NCI-H2081 treated with DMSO at 0.1 percent for 48 hours (cell line): Measurements from ENCODE around the gene MVP.
"Not testable (repeated sequence)": the region's sequence is repeated elsewhere in the genome, so short reads cannot be mapped to it uniquely, and the experiment has no call there.

Experiments
- DNase-seq: peaks from one replicate; lab custom pipeline; 2025; lab: John Stamatoyannopoulos, UW

MVP gene

DNA sequence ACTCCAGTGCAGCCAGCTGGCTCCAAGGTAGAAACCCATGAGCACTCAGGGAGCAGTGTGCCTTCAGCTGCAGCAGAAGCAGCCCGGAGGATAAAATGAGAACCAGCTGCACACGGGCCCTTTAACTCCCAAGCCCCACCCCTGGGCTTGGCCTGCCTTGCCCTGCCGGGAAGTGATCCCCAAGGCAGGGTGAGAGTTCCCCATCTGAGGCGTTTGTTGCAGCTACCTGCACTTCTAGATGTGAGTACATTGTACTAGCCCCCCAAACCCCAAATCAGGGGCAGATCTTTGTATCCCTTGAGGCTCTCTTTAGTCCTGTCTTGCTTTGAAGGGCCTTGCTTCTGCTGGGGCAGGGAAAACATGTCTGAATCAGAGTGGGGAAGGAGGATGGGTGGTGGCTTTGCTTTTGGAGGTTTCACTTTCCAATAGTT is at the start of gene MVP:
Gene MVP (plus strand): TSS at position 192 of the 431 bp plus-strand sequence. CDS start 10,088 bp downstream, outside the sequence.
- DNase-seq, result no peak

DNA sequence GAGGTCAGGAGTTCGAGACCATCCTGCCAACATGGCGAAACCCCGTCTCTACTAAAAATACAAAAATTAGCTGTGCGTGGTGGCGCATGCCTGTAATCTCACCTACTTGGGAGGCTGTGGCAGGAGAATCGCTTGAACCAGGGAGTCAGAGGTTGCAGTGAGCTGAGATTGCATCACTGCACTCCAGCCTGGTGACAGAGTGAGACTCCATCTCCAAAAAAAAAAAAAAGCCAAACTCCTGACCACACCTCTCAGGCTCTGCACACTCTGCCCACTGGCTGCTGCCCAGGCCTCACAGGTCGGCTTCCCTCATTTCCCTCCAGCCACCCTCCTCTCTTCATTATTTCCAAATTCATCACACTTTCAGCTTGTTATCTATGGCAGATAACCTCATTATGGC is 47.9 kb upstream of the MVP start:
- DNase-seq, result not testable (repeated sequence)

DNA sequence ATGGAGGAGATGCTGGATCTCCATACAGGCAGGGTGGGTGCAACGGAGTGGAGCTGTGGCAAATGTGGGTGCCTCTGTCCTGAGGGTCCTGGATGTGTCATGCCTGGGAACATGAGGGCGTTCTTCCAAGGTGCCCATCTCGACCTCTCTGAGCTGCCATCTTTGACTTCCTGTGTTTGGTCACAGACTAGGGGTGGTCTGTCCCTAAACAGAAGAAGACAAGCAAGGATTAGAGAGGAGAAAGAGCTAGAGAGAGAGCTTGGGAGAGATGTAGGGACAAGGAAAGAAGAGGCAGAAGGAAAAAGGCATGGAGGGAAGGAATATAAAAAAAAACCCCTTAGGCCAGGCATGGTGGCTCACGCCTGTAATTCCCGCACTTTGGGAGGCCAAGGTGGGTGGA is 45.5 kb upstream of the MVP start:
- no peak for DNase-seq

DNA sequence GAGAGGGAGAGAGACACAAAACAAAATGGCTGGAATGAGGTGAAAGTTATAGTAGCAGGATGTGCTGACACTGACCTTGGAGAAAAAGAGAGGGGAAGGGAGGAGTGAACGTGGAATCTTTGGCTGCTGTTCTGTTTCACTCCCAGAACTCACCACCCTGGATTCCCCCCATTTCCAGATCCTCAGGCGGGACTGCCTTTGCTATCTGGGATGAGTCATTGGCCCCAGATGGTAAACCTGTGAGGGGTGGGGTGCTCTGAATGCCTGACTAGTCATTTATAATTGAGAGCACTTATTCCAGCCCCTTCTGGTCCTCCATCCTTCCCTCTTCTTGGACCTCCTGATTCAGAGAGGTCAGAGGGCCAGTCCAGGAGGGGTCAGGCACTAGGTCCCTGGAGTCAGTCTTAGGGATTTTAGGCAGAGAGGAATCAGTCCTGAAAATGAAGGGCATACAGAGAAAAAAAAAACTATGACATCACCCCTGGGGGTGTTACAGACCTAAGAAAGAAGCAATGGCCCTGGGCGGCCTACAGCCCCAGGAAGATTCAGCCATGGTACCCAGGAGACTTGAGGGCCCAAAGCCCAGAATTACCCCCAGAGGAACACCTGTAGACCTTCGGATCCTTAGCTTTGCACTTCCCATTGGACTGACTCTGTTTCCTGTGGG is 44.4 kb upstream of the MVP start:
- DNase-seq, result no peak

DNA sequence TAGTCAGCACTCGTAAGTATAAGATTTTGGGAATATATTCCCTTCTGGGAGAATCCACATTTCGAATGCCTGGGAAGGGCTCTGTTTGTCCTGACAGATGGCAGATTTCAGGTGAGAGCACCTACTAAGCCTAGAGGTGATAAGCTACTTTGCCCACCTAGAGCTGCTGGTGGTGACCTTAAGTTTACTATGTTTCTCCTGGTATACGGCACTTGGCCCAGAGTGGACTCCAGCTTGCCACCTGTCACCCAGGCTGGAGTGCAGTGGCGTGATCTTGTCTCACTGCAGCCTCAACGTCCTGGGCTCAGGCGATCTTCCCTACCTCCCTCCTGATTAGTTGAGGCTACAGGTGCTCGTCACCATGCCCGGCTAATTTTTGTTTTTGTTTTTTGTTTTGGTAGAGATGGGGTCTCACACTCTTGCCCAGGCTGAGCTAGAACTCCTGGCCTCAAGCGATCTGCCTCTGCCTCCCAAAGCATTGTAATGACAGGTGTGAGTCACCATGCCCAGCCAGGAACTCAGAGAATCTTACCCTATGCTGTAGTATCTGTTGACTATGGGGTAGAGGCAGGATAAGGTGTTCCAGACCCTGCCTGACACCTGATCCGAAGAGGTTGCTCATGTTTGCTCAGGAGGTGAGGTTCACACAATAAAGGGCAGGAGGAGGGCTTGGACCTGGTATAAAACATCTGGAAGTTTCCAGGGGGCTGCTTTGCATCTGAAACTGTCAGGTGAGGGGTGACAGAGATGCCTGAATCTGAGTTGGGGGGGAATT is 42.5 kb upstream of the MVP start, which contains the start of gene ZG16:
Gene ZG16 (plus strand): TSS at position 681 of the 775 bp plus-strand sequence. CDS start 1,011 bp downstream, outside the sequence.
- DNase-seq, result no peak

DNA sequence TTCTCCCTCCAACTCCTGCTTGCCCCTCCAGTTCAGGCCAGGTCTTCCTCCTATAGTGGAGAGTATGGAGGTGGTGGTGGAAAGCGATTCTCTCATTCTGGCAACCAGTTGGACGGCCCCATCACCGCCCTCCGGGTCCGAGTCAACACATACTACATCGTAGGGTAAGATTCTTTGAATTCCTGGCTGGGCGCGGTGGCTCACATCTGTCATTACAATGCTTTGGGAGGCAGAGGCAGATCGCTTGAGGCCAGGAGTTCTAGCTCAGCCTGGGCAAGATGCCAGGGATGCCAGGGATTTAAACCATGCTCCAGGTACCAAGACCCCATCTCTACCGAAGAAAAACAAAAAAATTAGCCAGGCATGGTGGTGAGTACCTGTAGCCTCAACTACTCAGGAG is 40.8 kb upstream of the MVP start:
- no peak for DNase-seq

DNA sequence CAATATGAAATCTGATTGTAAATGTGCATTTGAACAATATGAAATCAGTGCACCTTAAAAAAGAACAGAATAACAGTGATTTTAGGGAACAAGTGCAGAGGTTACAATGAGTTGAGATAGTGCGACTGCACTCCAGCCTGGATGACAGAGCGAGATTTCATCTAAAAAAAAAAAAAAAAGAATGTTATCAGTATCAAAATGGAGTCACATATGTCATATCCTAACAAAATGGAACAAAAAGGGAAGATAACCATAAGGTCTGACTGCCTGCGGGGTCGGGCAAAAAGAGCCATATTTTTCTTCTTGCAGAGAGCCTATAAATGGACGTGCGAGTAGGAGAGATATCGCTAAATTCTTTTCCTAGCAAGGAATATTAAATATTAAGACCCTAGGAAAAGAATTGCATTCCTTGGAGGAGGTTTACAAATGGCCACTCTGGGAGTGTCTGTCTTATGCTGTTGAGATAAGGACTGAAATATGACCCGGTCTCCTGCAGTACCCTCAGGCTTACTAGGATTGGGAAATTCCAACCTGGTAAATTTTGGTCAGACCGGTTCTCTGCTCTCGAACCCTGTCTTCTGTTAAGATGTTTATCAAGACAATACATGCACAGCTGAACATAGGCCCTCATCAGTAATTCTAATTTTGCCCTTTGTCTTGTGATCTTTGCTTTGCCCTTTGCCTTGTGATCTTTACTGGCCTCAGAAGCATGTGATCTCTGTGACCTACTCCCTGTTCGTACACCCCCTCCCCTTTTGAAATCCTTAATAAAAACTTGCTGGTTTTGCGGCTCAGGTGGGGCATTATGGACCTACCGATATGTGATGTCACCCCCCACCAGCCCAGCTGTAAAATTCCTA is 36.9 kb upstream of the MVP start:
- DNase-seq, result not testable (repeated sequence)

DNA sequence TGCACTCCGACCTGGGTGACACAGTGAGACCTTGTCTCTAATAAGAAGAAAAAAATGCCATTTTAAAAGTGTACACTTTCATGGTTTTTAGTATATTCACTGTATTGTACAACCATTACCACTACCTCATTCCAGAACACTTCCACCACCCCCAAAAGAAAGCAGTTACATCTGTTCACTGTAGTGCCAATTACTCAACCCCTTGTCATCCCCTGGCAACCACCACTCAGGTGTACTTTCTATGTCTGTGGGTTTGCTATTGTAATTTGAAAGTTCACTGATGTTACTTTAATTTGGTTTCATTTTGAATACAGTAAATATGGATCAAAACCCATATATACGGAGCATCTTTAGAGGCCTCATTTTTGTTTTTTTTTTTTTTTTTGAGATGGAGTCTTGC is 36.1 kb upstream of the MVP start:
- no peak for DNase-seq

DNA sequence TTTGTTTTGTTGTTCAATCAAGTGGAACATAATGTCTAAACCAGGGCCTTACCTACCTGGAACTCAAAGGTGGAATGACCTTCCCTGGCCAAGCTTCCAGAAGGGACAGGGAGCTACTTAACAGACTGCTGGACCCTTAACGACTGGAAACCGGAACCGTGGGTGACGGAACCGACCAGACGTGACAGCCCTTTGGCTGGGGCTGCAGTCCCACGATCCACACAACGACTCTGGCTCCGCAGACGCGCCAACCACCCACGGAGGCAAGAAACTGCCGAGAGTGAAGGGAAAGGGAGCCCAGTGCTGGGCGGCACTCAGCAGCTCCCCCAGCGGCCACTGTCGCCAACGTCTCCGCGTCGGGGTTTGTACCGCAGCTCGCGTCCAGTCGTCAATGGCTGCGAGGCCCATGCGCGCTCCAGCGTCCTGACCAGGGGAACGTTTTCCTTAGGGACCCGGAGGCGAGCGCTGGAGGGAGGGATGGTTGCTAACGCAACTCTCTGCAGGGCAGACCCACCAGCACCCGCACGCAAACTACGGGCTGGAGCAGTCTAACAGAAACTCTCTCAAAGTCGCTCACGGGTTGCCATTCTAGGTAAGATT is 35.3 kb upstream of the MVP start:
- no peak for DNase-seq

DNA sequence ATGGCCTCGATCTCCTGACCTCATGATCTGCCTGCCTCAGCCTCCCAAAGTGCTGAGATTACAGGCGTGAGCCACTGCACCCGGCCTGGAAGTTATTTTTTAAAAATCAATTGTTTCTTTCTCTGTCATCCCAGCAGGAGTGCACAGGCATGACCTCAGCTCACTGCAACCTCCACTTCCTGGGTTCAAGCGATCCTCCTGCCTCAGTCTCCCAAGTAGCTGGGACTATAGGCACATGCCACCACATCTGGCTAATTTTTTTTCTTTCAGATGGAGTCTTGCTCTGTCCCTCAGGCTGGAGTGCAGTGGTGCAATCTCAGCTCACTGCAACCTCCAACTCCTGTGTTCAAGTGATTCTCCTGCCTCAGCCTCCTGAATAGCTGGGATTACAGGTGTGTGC is 33.1 kb upstream of the MVP start:
- not testable (repeated sequence) for DNase-seq

DNA sequence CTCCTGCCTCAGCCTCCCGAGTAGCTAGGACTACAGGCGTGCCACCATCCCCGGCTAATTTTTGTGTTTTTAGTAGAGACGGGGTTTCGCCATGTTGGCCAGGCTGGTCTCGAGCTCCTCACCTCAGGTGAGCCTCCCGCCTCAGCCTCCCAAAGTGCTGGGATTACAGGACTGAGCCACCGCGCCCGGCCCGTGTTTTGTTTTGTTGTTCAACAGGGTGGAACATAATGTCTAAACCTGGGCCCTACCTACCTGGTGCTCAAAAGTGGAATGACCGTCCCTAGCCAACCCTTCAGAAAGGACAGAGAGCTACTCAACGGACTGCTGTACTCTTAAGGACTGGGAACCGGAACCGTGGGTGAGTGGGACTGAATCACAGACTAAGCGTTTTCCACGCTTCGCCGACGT is 30.5 kb upstream of the MVP start:
- no peak for DNase-seq

DNA sequence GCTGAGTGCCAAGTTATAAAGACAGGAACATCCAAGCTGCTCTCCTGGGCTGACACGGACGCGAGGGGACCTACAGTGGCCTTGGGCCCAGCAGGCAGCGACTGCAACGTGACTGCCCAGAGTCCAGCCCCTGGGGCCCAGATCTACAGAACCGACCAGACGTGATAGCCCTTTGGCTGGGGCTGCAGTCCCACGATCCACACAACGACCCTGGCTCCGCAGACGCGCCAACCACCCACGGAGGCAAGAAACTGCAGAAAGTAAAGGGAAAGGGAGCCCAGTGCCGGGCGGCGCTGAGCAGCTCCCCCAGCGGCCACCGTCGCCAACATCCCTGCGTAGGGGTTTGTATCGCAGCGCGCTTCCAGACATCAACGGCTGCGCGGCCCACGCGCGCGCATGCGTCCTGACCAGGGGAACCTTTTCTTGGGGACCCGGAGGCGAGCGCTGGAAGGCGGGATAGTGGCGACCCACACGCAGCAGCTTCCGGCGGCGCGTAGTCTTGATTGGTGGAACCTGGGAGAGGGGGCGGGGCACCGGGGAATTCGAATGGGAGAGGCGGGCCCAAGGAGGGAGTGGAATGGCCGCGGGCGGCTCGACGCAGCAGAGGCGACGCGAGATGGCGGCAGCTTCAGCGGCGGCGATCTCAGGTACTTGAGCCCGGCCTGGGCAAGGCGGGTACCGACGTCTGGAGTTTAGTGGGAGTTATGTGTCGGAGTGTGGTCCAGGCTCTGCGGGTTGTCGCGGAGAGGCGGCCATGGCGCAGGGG is 29.9 kb upstream of the MVP start, which contains the start of gene KIF22:
Gene KIF22 (plus strand): TSS at position 569 of the 766 bp plus-strand sequence. CDS start 9 bp downstream, at position 578.
- peak; percentile 71 for DNase-seq

DNA sequence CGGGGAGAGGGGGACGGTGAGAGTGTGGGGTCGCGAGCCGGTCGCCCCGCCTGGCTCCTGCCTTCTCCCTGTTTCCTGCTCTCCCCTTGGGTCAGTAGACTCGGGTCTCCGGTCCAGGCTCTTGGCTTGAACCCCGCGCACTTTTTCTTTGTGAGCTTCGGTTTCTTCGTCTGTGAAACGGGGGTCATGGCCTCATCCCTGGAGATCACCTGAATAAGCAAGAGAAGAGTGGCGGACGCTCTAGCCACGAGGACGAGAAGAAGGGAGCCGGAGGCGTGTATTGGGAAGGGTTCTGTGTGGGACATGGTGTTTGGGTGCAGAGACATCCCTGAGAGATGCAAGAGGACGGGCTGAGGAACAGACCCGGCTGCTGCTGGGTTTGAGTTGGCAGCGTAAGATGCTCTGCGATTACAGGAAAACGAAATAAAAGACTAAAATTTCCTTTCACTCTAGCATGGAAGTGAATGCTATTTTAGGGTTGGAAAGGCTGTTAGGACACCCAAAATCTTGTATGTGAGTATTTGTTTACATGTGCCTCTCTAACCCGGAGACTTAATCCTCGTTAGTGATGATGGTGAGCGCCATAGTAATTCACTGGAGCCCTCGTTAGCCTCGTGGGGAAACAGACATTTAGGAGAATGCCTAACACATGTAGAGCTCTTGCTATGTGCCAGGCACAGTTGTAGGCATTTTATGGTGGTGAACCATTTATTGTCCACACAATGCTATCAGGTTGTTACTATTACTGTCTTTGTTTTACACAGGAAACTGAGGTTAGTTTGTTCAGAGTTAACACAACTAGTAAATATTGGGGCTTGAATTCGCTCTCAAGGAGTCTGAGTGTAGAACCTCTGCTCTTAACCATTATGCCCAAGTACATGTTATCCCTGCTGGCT is 29.1 kb upstream of the MVP start:
- DNase-seq, result no peak

DNA sequence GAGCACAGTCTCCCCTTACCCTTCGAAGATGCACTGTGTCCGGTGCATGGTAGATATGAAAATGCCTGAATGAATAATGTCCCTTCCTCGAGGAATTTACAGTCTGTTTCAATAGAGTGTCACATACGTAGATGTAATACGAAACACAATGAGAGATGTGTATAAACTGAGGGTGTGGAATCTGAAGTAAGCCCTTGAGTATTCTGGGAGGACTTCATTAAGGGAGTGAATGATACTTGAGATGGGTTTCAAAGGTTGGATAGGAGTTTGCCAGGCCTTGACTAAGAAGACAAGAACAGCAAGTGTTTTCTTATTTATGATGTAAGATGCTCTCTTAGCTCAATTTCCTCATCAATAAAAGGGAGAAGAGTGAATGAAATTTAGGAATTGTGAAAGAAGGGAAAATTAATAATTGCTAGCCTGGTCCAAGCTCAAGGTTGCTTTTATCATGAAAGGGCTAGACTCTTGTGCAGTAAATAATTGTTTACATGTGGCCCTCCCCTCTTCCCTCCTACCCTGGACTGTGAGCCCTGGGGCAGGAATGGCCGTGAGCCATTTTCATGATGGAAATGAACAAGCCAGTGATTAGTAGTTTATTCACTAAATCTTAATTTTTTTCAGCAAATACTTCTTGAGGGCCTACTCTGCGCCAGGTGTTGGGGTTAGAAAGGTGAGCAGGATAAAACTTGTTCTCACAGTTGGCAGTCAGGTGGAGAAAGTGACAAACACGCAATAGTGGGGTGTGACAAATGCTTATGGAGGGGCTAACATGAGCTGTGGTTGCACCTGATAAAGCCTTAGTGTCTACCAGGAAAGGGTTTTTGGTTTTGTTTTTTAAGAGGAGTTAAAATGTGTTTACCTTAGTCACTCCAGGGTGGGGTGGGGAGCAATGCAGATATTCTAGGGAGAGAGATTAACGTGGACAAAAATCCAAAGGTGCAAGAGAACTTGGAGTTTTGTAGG is 28.1 kb upstream of the MVP start:
- no peak for DNase-seq

DNA sequence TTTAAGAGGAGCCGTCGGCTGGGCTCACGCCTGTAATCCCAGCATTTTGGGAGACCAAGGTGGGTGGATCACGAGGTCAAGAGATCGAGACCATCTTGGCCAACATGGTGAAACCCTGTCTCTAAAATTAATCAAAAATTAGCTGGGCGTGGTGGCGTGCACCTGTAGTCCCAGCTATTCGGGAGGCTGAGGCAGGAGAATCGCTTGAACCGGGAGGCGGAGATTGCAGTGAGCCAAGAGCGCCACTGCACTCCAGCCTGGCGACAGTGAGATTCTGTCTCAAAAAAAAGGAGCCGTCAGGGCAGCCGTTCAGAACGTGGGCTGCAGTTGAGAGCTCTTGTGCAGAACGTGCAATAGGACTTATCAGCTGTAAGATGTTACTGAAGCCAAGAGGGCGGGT is 27.1 kb upstream of the MVP start:
- not testable (repeated sequence) for DNase-seq

DNA sequence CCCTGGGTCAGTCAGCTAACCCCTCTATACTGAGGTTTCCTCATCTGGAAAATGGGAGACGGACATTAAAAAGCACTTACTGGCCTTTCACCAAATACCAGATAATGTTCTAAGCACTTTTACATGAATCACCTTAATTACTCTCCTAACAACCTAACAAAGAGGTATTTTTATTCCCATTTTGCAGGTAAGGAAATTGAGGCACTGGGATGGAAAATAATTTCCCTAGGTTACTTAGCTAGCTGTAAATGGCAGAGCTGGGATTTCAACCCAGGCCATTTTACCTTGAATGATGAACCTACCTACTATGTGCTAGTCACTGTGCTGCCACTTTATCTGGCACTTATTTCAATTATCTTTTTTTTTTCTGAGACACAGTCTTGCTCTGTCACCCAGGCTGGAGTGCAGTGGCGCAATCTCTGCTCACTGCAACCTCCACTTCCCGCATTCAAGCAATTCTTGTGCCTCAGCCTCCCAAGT is 26.0 kb upstream of the MVP start:
- DNase-seq, result no peak

DNA sequence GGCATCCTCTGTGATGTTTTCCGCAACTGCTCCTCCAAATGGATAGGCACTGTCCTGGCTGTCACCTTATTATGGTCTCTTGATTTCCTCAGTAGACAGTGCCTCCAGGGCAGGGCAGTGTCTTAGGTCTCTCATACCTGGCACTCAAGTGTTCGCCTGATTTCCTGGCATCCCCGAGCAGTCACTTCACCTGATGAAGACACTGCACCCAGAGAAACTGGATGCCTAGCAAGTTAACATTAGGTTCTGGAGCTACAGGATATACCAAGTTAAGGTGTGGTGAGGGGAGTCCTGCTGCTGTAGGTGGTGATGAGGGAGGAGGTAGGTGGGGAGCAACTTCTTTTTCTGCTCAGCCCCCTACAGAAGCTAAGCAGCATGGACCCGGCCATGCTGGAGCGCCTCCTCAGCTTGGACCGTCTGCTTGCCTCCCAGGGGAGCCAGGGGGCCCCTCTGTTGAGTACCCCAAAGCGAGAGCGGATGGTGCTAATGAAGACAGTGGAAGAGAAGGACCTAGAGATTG is 17.8 kb upstream of the MVP start:
- no peak for DNase-seq

DNA sequence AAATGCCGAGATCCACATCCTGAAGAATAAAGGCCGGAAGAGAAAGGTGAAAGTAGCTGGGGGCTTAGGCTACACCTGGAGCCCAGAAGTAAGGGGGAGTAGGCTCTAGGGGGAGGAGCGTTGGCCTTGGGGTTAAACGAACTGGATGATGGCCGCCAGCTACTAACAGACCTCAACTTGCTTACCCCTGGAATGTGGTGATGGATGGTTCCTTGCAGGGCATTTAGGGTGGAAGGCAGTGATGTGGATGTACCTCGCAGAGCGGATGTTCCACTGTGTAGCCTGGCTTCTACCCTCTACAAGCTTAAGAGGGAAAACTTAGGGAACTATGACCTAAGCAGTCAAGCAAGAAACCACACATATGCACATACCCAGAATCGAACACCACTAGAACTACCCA is 16.2 kb upstream of the MVP start:
- no peak for DNase-seq
